Measurements from ENCODE around the gene CMC2. TPM values are rescaled to one million over a fixed set of nuclear protein-coding genes. Genes with fewer than 3 reads are reported as not detected.

The CMC2 gene
- total and polyA plus RNA-seq, 9 of the 15 experiments (the other 6 are each of a cell fraction or from before 2014, with no cell fraction given), result 122 to 501 (median 172) TPM

DNA sequence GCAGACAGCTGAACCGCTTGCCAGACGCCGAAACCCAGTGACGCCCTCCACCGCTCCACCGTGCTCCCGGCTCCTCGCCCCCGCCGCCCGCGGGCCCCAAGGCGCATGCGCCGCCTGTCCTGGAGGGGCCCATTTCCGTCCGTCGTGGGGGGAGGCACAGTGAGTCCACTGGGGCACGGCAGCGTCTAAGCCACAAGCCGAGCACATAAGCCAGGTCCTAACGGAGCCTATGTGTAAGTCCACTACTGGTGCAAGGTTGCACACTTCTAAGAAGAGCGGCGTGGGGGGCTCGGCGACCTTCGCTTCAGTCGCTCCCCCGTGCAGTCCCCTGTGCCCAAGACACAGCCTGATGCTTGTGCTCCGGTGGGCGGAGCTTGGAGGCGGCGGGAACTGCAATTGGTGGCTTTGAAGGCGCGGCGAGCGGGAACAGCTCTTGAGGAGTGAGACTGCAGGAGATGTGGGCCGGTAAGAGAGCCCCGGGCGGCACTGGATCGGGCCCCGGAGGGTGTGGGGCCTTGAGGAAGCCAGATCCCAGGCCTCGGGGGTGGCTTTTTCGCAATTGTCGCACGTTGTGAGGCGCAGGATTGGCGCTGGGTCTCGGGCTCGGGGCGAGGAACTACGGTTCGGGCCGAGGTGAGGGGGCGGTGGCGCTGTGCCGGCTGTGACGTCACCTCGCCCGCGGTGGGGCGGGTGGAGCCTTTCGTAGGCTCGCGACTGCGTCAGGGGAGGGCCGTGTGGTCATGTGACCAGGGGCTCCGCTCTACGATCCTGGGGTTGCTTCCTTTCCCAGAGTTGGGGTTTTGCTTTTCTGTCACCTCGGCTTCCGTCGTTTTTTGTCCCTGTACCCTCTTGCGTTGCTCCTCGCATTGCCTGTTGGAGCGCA is at the start of gene CMC2, which contains the start of gene CENPN (continued):
- no peak for TF ChIP-seq ZNF408 (CRISPR knock-in tag; IDR thresholded peaks at IDR 0.05; ENCODE audit: low read depth)
- no peak for TF ChIP-seq MCM7 (IDR thresholded peaks at IDR 0.05)
- TF ChIP-seq NR1H2 (CRISPR knock-in tag; IDR thresholded peaks at IDR 0.05), result no peak; the same call in 1 of the 2 replicates
- TF ChIP-seq CBFA2T2 (conservative IDR thresholded peaks at IDR 0.05), result peak; percentile 87
- peak; percentile 57 for TF ChIP-seq FOXP1 (CRISPR knock-in tag; IDR thresholded peaks at IDR 0.05)
- no peak for TF ChIP-seq ZNF717 (CRISPR knock-in tag; IDR thresholded peaks at IDR 0.05)
- TF ChIP-seq, protein P1, sequence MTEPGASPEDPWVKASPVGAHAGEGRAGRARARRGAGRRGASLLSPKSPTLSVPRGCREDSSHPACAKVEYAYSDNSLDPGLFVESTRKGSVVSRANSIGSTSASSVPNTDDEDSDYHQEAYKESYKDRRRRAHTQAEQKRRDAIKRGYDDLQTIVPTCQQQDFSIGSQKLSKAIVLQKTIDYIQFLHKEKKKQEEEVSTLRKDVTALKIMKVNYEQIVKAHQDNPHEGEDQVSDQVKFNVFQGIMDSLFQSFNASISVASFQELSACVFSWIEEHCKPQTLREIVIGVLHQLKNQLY (CRISPR knock-in tag; conservative IDR thresholded peaks at IDR 0.05), result 0 out of 4 replicates have a peak, but pooled peaks of 1 of the 2 experiments have one; percentile 61
- no peak for TF ChIP-seq EHMT2 (IDR thresholded peaks at IDR 0.05)
- peak; percentile 70 for TF ChIP-seq ETV5 (CRISPR knock-in tag; IDR thresholded peaks at IDR 0.05; ENCODE audit: low read depth)
- TF ChIP-seq ETV1 (tag; conservative IDR thresholded peaks at IDR 0.05; ENCODE audit: low read depth), result peak; percentile 35; the same call in 1 of the 2 replicates
- TF ChIP-seq, protein P2, sequence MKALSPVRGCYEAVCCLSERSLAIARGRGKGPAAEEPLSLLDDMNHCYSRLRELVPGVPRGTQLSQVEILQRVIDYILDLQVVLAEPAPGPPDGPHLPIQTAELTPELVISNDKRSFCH (CRISPR knock-in tag; IDR thresholded peaks at IDR 0.05), result no peak
- TF ChIP-seq, protein P2 (tag; IDR thresholded peaks at IDR 0.05), result peak; percentile 13; the same call in 1 of the 2 replicates
- TF ChIP-seq POLR2AphosphoS2 (IDR thresholded peaks at IDR 0.05; ENCODE audit: low read length), result 0 out of 2 replicates have a peak, but pooled peaks have one; percentile 31
- peak; percentile 87 for TF ChIP-seq NEUROD1 (IDR thresholded peaks at IDR 0.05; ENCODE audit: borderline replicate concordance, low read depth, low read length, partially characterized antibody)
- TF ChIP-seq, protein P3, sequence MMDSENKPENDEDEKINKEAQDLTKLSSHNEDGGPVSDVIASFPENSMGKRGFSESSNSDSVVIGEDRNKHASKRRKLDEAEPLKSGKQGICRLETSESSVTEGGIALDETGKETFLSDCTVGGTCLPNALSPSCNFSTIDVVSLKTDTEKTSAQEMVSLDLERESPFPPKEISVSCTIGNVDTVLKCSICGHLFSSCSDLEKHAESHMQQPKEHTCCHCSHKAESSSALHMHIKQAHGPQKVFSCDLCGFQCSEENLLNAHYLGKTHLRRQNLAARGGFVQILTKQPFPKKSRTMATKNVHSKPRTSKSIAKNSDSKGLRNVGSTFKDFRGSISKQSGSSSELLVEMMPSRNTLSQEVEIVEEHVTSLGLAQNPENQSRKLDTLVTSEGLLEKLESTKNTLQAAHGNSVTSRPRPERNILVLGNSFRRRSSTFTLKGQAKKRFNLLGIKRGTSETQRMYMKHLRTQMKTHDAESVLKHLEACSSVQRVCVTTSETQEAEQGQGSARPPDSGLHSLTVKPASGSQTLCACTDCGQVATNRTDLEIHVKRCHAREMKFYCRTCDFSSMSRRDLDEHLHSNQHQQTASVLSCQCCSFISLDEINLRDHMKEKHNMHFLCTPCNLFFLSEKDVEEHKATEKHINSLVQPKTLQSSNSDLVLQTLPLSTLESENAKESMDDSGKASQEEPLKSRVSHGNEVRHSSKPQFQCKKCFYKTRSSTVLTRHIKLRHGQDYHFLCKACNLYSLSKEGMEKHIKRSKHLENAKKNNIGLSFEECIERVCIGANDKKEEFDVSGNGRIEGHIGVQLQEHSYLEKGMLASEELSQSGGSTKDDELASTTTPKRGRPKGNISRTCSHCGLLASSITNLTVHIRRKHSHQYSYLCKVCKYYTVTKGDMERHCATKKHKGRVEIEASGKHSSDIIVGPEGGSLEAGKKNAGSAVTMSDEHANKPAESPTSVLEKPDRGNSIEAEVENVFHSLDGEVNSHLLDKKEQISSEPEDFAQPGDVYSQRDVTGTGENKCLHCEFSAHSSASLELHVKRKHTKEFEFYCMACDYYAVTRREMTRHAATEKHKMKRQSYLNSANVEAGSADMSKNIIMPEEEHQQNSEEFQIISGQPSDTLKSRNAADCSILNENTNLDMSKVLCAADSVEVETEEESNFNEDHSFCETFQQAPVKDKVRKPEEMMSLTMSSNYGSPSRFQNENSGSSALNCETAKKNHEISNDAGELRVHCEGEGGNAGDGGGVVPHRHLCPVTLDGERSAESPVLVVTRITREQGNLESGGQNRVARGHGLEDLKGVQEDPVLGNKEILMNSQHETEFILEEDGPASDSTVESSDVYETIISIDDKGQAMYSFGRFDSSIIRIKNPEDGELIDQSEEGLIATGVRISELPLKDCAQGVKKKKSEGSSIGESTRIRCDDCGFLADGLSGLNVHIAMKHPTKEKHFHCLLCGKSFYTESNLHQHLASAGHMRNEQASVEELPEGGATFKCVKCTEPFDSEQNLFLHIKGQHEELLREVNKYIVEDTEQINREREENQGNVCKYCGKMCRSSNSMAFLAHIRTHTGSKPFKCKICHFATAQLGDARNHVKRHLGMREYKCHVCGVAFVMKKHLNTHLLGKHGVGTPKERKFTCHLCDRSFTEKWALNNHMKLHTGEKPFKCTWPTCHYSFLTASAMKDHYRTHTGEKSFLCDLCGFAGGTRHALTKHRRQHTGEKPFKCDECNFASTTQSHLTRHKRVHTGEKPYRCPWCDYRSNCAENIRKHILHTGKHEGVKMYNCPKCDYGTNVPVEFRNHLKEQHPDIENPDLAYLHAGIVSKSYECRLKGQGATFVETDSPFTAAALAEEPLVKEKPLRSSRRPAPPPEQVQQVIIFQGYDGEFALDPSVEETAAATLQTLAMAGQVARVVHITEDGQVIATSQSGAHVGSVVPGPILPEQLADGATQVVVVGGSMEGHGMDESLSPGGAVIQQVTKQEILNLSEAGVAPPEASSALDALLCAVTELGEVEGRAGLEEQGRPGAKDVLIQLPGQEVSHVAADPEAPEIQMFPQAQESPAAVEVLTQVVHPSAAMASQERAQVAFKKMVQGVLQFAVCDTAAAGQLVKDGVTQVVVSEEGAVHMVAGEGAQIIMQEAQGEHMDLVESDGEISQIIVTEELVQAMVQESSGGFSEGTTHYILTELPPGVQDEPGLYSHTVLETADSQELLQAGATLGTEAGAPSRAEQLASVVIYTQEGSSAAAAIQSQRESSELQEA (IDR thresholded peaks at IDR 0.05; ENCODE audit: low read depth), result peak; percentile 94
- TF ChIP-seq CHCHD3 (CRISPR knock-in tag; IDR thresholded peaks at IDR 0.05), result no peak
